Subcutaneous abdominal adipose tissue (tissue), 5 donors: ENCODE results near the gene IL1A.
A peak's percentile ranks its signal among the peaks of the same experiment; 100 is the strongest.

Experiments used
- H3K27ac ChIP-seq: one replicate; pipeline ENCODE4 v1.7.0; 2013; ENCODE audit warnings: low read depth, mild to moderate bottlenecking, inconsistent platforms, low read length, moderate library complexity
- H3K27me3 ChIP-seq, 5 donors: one replicate each; pipeline ENCODE4 v1.7.0; 2013; ENCODE audit warnings: low read length in 5 of 5, inconsistent platforms in 1 of 5; ENCODE audit not compliant: control insufficient read depth in 5 of 5, insufficient read depth in 4 of 5
- H3K36me3 ChIP-seq, 5 donors: one replicate each; pipeline ENCODE4 v1.7.0; 2013; ENCODE audit warnings: low read length in 5 of 5; ENCODE audit not compliant: control insufficient read depth in 5 of 5, insufficient read depth in 5 of 5
- H3K4me1 ChIP-seq, 5 donors: one replicate each; pipeline ENCODE4 v1.7.0; 2013; ENCODE audit warnings: low read length in 5 of 5, mild to moderate bottlenecking in 3 of 5, moderate library complexity in 1 of 5; ENCODE audit not compliant: control insufficient read depth in 5 of 5, insufficient read depth in 5 of 5
- H3K4me3 ChIP-seq, 5 donors: one replicate each; pipeline ENCODE4 v1.7.0; 2013; ENCODE audit warnings: low read length in 5 of 5, low read depth in 1 of 5
- H3K9ac ChIP-seq, 5 donors: one replicate each; pipeline ENCODE4 v1.7.0; 2013; ENCODE audit warnings: low read length in 5 of 5, mild to moderate bottlenecking in 4 of 5, moderate library complexity in 3 of 5
- H3K9me3 ChIP-seq, 5 donors: one replicate each; pipeline ENCODE4 v1.7.0; 2013; ENCODE audit warnings: low read length in 5 of 5; ENCODE audit not compliant: control insufficient read depth in 5 of 5
- donor health status: healthy.
- donor health status: healthy.
- donor health status: healthy.
- donor health status: healthy.
- donor health status: healthy.

Gene IL1A

GRCh38 chr2:112818094-112818902 is 34.0 kb upstream of the IL1A start:
- no peak overlapping the region for H3K9ac ChIP-seq
- no peak overlapping the region for H3K27ac ChIP-seq

GRCh38 chr2:112817082-112817689 is 32.9 kb upstream of the IL1A start:
- H3K9ac ChIP-seq = no peak overlapping the region
- H3K36me3 ChIP-seq = no peaks in the 10 kb centered on the region
- no peak overlapping the region for H3K4me3 ChIP-seq
- peaks cover 0 to 3% (median 0%) of the 10 kb centered on the region in 5 donors for H3K27me3 ChIP-seq
- H3K4me1 ChIP-seq = peaks cover 3 to 27% (median 16%) of the 10 kb centered on the region in 5 donors
- H3K9me3 ChIP-seq = no peaks in the 10 kb centered on the region
- no peak overlapping the region for H3K27ac ChIP-seq

More at GRCh38 chr2:112818094-112818902, 34.0 kb upstream of the IL1A start:
- H3K27me3 ChIP-seq = peaks cover 0 to 3% (median 0%) of the 10 kb centered on the region in 5 donors
- H3K4me1 ChIP-seq = peaks cover 0 to 16% (median 4%) of the 10 kb centered on the region in 5 donors
- no peak overlapping the region for H3K4me3 ChIP-seq
- no peaks in the 10 kb centered on the region for H3K36me3 ChIP-seq
- H3K9me3 ChIP-seq = no peaks in the 10 kb centered on the region

- peaks cover 6 to 39% (median 27%) of the 10 kb centered on the region in 5 donors for H3K4me1 ChIP-seq
- H3K27me3 ChIP-seq = peaks cover 0 to 3% (median 0%) of the 10 kb centered on the region in 5 donors
- no peaks in the 10 kb centered on the region for H3K9me3 ChIP-seq
- H3K9ac ChIP-seq = no peak overlapping the region
- no peak overlapping the region for H3K4me3 ChIP-seq
- no peak overlapping the region for H3K27ac ChIP-seq
- no peaks in the 10 kb centered on the region for H3K36me3 ChIP-seq
These were observed 30.0 kb upstream of the IL1A start for GRCh38 chr2:112814278-112814677.

- Histone ChIP-seq H3K36me3 (no peaks in the 10 kb centered on the region), H3K4me1 (peaks cover 6 to 37% (median 25%) of the 10 kb centered on the region in 5 donors), H3K4me3 (no peak overlapping the region), H3K27ac (no peak overlapping the region), H3K9ac (no peak overlapping the region), H3K27me3 (peaks cover 0 to 3% (median 0%) of the 10 kb centered on the region in 5 donors), H3K9me3 (no peaks in the 10 kb centered on the region)
These were observed 29.1 kb upstream of the IL1A start for GRCh38 chr2:112813280-112813966.

GRCh38 chr2:112812318-112813267 is 28.3 kb upstream of the IL1A start:
- Histone ChIP-seq H3K4me1 (peaks cover 6 to 31% (median 20%) of the 10 kb centered on the region in 5 donors), H3K36me3 (no peaks in the 10 kb centered on the region), H3K9ac (no peak overlapping the region), H3K27me3 (peaks cover 0 to 3% (median 0%) of the 10 kb centered on the region in 5 donors), H3K9me3 (peaks cover 0 to 2% (median 1%) of the 10 kb centered on the region in 5 donors), H3K4me3 (no peak overlapping the region), H3K27ac (no peak overlapping the region)

- peaks cover 0 to 3% (median 0%) of the 10 kb centered on the region in 5 donors for H3K27me3 ChIP-seq
- peak overlapping the region; percentile 24 for H3K27ac ChIP-seq
- H3K36me3 ChIP-seq = no peaks in the 10 kb centered on the region
- peaks cover 6 to 31% (median 20%) of the 10 kb centered on the region in 5 donors for H3K4me1 ChIP-seq
- H3K9ac ChIP-seq = no peak overlapping the region
- H3K4me3 ChIP-seq = no peak overlapping the region
- peaks cover 0 to 8% (median 4%) of the 10 kb centered on the region in 5 donors for H3K9me3 ChIP-seq
These were observed 27.6 kb upstream of the IL1A start for GRCh38 chr2:112811841-112812306.

GRCh38 chr2:112811276-112811831 is 27.1 kb upstream of the IL1A start:
- H3K4me1 ChIP-seq = peaks cover 6 to 31% (median 20%) of the 10 kb centered on the region in 5 donors
- H3K27ac ChIP-seq = peak overlapping the region; percentile 24
- H3K4me3 ChIP-seq = no peak overlapping the region
- H3K36me3 ChIP-seq = no peaks in the 10 kb centered on the region
- peaks cover 0 to 8% (median 4%) of the 10 kb centered on the region in 5 donors for H3K9me3 ChIP-seq
- H3K9ac ChIP-seq = no peak overlapping the region
- peaks cover 0 to 3% (median 0%) of the 10 kb centered on the region in 5 donors for H3K27me3 ChIP-seq

GRCh38 chr2:112809112-112809511 is 24.8 kb upstream of the IL1A start:
- Histone ChIP-seq H3K9me3 (peaks cover 0 to 8% (median 4%) of the 10 kb centered on the region in 5 donors), H3K27ac (no peak overlapping the region), H3K4me1 (peaks cover 6 to 31% (median 20%) of the 10 kb centered on the region in 5 donors), H3K4me3 (no peak overlapping the region), H3K9ac (no peak overlapping the region), H3K27me3 (no peaks in the 10 kb centered on the region), H3K36me3 (no peaks in the 10 kb centered on the region)
